ENCODE results near the gene HMHB1.

GRCh38 chr5:143805861-143806260, 6.1 kb upstream of the HMHB1 start:
- TF ChIP-seq CTCF (IDR thresholded peaks at IDR 0.05) (no peak), POLR2AphosphoS5 (IDR thresholded peaks at IDR 0.05) (no peak), POLR2A (IDR thresholded peaks at IDR 0.05; ENCODE audit: low read depth) (no peak), EP300 (IDR thresholded peaks at IDR 0.05) (no peak)
